CD4-positive, alpha-beta T cell (primary cell): Measurements from ENCODE around the gene CPSF6. TPM values are rescaled to one million over a fixed set of nuclear protein-coding genes. Genes with fewer than 3 reads are reported as not detected.

Source experiments
- ATAC-seq: fragments of 200-7000 bp; cut with Tn5 transposase; one replicate; pipeline ENCODE4 v1.10.0; 2022; ENCODE audit warnings: mild to moderate bottlenecking; ENCODE audit not compliant: poor library complexity
- CTCF ChIA-PET: fragments of 350-600 bp; sonication (Branson Sonifier 250); formaldehyde crosslinking; loops from one replicate; lab custom pipeline; 2021; ENCODE audit warnings: antibody characterized with exemption, inconsistent platforms; lab: Charles Lee
- POLR2A ChIA-PET: fragments of 350-600 bp; sonication (Branson Sonifier 250); formaldehyde crosslinking; loops from one replicate; lab custom pipeline; 2021; ENCODE audit warnings: antibody characterized with exemption, inconsistent platforms; lab: Charles Lee
- DNase-seq, 14 experiments: peaks; one replicate each; pipeline ENCODE4 v3.0.0-alpha.2; 2013 to 2020; ENCODE audit warnings: mixed read lengths in 2 of 14
- H3K27ac ChIP-seq, 2 donors: one replicate each; pipeline versions ENCODE4 v1.5.1 to v1.7.0; 2013; ENCODE audit warnings: low read length in 2 of 2, low read depth in 1 of 2, mild to moderate bottlenecking in 1 of 2
- H3K27me3 ChIP-seq, 2 experiments: 1 replicate in 1 of 2; 2 replicates in 1 of 2; pipeline versions ENCODE4 v1.6.1 to v1.7.0; 2013; ENCODE audit warnings: low read length in 2 of 2, control low read depth in 1 of 2, mild to moderate bottlenecking in 1 of 2, moderate library complexity in 1 of 2; ENCODE audit not compliant: insufficient read depth in 2 of 2, control insufficient read depth in 1 of 2
- H3K36me3 ChIP-seq: one replicate; pipeline ENCODE4 v1.6.1; 2013; ENCODE audit warnings: low read length, control low read depth; ENCODE audit not compliant: insufficient read depth
- H3K4me1 ChIP-seq: one replicate; pipeline ENCODE4 v1.6.1; 2013; ENCODE audit warnings: low read length, control low read depth; ENCODE audit not compliant: insufficient read depth
- H3K4me3 ChIP-seq: one replicate; pipeline ENCODE4 v1.5.1; 2013; ENCODE audit warnings: mild to moderate bottlenecking, low read length, moderate library complexity
- H3K9me3 ChIP-seq, 2 experiments: 1 replicate in 1 of 2; 2 replicates in 1 of 2; pipeline versions ENCODE4 v1.6.1 to v1.7.0; 2013; ENCODE audit warnings: low read length in 2 of 2, mild to moderate bottlenecking in 2 of 2, control low read depth in 1 of 2, moderate library complexity in 1 of 2; ENCODE audit not compliant: control insufficient read depth in 1 of 2, insufficient read depth in 1 of 2
- H3K27ac Mint-ChIP-seq: one replicate; pipeline ENCODE4 v1.8.0; 2020; ENCODE audit warnings: mixed read lengths
- H3K27me3 Mint-ChIP-seq: one replicate; pipeline ENCODE4 v1.8.0; 2021; ENCODE audit warnings: mixed read lengths
- H3K36me3 Mint-ChIP-seq: one replicate; pipeline ENCODE4 v1.8.0; 2021; ENCODE audit warnings: low read depth, mixed read lengths
- H3K4me1 Mint-ChIP-seq: one replicate; pipeline ENCODE4 v1.8.0; 2021; ENCODE audit warnings: low read depth, mixed read lengths
- H3K4me3 Mint-ChIP-seq: one replicate; pipeline ENCODE4 v1.8.0; 2020; ENCODE audit warnings: mild to moderate bottlenecking, mixed read lengths
- H3K9me3 Mint-ChIP-seq: one replicate; pipeline ENCODE4 v1.8.0; 2020; ENCODE audit warnings: mixed read lengths
- intact Hi-C, 2 experiments: fragments of 100-400 bp; cut with DNase I in 1 of 2; cut with micrococcal nuclease in 1 of 2; formaldehyde crosslinking; loops; one replicate each; pipeline versions ENCODE4 v1.15.1 to v1.9.0; 2023 to 2025; cut with DNase I, micrococcal nuclease
- total RNA-seq, 174 experiments: library from RNA in 2 of 174; stranded (reverse) in 2 of 174; gene quantifications; one replicate each; pipeline ENCODE4 v1.2.3 and lab custom pipeline; 2021 to 2026
- TF ChIP-seq, protein P1 (sequence below): fragments of 200-600 bp; IDR thresholded peaks from one replicate; pipeline ENCODE4 v1.8.0; 2022; ENCODE audit warnings: antibody characterized with exemption, mild to moderate bottlenecking

CPSF6 gene
- total RNA-seq, 2 experiments from 2014 or later: 80.9 to 86.7 TPM

DNA sequence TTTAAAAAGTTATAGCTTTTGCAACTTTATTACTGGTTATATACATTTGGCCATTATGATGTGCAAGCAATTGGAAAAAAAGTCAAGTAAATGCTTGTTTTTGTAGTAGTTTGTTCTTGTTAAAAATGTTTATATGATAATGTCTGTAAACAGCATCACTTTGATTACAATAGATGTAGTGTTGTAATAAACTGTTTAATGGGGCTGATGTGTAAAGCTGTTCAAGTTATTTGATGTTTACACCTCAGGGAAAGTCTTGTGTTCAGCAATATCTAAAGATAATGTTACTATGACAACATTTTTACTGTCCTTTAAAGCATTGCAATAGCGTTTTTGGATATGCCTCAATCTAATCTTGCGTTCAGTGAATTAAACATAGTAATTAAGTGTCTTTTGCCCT lies 30.4 kb downstream of the CPSF6 start:
- no peak overlapping the region for H3K27ac ChIP-seq
- no peaks in the 10 kb centered on the region for H3K4me1 ChIP-seq
- CTCF ChIA-PET: interaction anchor here (0.6 kb wide), 1 partner anchor 828 kb away, joined by 3 read pairs; no protein-coding TSS in a partner anchor
- Mint-ChIP-seq H3K27ac (no peak overlapping the region), H3K36me3 (peaks cover 66% of the 10 kb centered on the region), H3K27me3 (no peaks in the 10 kb centered on the region), H3K9me3 (no peaks in the 10 kb centered on the region), H3K4me3 (no peak overlapping the region), H3K4me1 (peaks cover 40% of the 10 kb centered on the region)
- POLR2A ChIA-PET: no interaction called here
- ATAC-seq (no peak), DNase-seq (no peak)
- TF ChIP-seq, protein P1, sequence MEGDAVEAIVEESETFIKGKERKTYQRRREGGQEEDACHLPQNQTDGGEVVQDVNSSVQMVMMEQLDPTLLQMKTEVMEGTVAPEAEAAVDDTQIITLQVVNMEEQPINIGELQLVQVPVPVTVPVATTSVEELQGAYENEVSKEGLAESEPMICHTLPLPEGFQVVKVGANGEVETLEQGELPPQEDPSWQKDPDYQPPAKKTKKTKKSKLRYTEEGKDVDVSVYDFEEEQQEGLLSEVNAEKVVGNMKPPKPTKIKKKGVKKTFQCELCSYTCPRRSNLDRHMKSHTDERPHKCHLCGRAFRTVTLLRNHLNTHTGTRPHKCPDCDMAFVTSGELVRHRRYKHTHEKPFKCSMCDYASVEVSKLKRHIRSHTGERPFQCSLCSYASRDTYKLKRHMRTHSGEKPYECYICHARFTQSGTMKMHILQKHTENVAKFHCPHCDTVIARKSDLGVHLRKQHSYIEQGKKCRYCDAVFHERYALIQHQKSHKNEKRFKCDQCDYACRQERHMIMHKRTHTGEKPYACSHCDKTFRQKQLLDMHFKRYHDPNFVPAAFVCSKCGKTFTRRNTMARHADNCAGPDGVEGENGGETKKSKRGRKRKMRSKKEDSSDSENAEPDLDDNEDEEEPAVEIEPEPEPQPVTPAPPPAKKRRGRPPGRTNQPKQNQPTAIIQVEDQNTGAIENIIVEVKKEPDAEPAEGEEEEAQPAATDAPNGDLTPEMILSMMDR: no peak
- H3K27me3 ChIP-seq: no peaks in the 10 kb centered on the region
- no peaks in the 10 kb centered on the region for H3K9me3 ChIP-seq
- intact Hi-C loops: no loop called here
- H3K36me3 ChIP-seq: peaks cover 36% of the 10 kb centered on the region
- no peak overlapping the region for H3K4me3 ChIP-seq

DNA sequence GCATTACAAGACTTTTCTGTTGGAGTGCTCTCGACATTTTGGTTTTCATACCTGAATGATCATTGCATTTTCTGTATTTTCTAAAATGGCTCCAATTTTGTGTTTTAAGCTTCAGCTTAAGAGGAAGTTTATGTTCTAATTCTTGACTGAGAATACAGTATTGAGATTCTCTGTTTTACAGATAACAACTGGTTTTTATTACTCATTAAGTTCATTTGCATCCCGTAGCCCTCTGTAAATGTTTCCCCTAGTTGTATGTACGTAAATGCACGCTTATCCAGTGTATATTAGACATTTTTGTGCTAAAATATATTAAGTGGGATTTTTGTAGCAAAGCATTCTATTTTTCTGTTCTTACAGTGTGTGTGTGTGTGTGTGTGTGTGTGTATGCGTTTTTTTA lies 33.1 kb downstream of the CPSF6 start:
- peaks cover 57% of the 10 kb centered on the region for H3K4me1 Mint-ChIP-seq
- H3K9me3 ChIP-seq: no peaks in the 10 kb centered on the region
- H3K4me1 ChIP-seq: peaks cover 13% of the 10 kb centered on the region
- POLR2A ChIA-PET: no interaction called here
- H3K27ac Mint-ChIP-seq: no peak overlapping the region
- intact Hi-C loops: no loop called here
- H3K9me3 Mint-ChIP-seq: no peaks in the 10 kb centered on the region
- no peak for ATAC-seq
- H3K4me3 ChIP-seq: no peak overlapping the region
- H3K27me3 Mint-ChIP-seq: no peaks in the 10 kb centered on the region
- TF ChIP-seq, protein P1: no peak
- no peak for DNase-seq
- H3K27ac ChIP-seq: no peak overlapping the region
- peaks cover 42% of the 10 kb centered on the region for H3K36me3 Mint-ChIP-seq
- peaks cover 20% of the 10 kb centered on the region for H3K36me3 ChIP-seq
- CTCF ChIA-PET: no interaction called here
- H3K4me3 Mint-ChIP-seq: no peak overlapping the region
- H3K27me3 ChIP-seq: no peaks in the 10 kb centered on the region

DNA sequence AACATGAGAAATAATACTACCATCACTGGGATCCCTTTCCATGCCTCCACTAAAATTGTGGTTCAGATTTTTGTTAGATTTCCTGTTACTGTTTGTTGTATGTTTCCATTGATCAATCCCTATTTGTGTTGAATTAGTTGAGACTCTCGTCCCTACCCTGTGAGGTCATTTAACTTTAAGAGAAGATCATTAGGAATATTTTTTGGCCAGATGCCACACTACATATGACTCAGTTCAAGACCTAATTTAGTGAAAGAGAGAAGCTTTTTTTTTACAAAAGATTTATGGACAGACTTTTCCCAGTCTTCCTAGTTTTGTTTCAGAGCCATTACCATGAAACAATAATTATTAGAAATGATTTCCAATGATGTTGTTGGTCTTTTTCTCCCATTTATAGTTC lies 35.5 kb downstream of the CPSF6 start:
- no peak for DNase-seq

More for the DNA sequence above, 35.5 kb downstream of the CPSF6 start:
- Mint-ChIP-seq H3K27me3 (no peaks in the 10 kb centered on the region), H3K4me1 (peaks cover 65% of the 10 kb centered on the region), H3K36me3 (peaks cover 26% of the 10 kb centered on the region), H3K27ac (peak overlapping the region; percentile 3), H3K9me3 (no peaks in the 10 kb centered on the region), H3K4me3 (peak overlapping the region; percentile 32)
- no peaks in the 10 kb centered on the region for H3K9me3 ChIP-seq
- TF ChIP-seq, protein P1: no peak
- H3K4me1 ChIP-seq: peaks cover 13% of the 10 kb centered on the region
- H3K4me3 ChIP-seq: no peak overlapping the region
- POLR2A ChIA-PET: interaction anchor here (0.6 to 2.0 kb wide), 4 partner anchors 7 to 56 kb away, joined by 3 to 7 read pairs (median 3); no protein-coding TSS in a partner anchor
- intact Hi-C loops: no loop called here
- no peak overlapping the region for H3K27ac ChIP-seq
- CTCF ChIA-PET: interaction anchor here (1.1 to 1.5 kb wide), 2 partner anchors 10 to 52 kb away, joined by 3 read pairs; no protein-coding TSS in a partner anchor
- peak; percentile 16 for ATAC-seq
- no peaks in the 10 kb centered on the region for H3K27me3 ChIP-seq
- H3K36me3 ChIP-seq: peaks cover 11% of the 10 kb centered on the region
